HepG2 (cell line): Measurements from ENCODE around the gene ATXN1L. TPM values are rescaled to one million over a fixed set of nuclear protein-coding genes. Genes with fewer than 3 reads are reported as not detected.
A peak's percentile ranks its signal among the peaks of the same experiment; 100 is the strongest.

Experiments
- ATAC-seq: fragments of 200-7000 bp; cut with Tn5 transposase; 3 replicates; pipeline ENCODE4 v1.9.1; 2020; ENCODE audit warnings: mild to moderate bottlenecking, moderate library complexity
- BruUV-seq: library from RNA; stranded (reverse); fragments of 400-500 nt; replicated peaks from 2 replicates; lab custom pipeline; 2021; lab: Mats Ljungman, UMichigan
- CTCF ChIA-PET: fragments of 300-600 bp; formaldehyde crosslinking; extraction: SDS; loops from one replicate; lab custom pipeline; 2021; ENCODE audit warnings: low total read pairs, inconsistent platforms, low intra/inter-chr PET ratio; lab: Yijun Ruan, JAX
- POLR2A ChIA-PET: fragments of 350-600 bp; sonication (Branson Sonifier 250); formaldehyde crosslinking; loops from one replicate; lab custom pipeline; 2020; ENCODE audit warnings: antibody characterized with exemption, inconsistent platforms; lab: Yijun Ruan, JAX
- DNase-seq: peaks from one replicate; pipeline ENCODE4 v3.0.0-alpha.2; 2015; ENCODE audit warnings: low spot score
- FAIRE-seq: peaks from 3 replicates; lab custom pipeline; 2011; peaks lifted over from hg19 to GRCh38; lab: Jason Lieb, UNC
- H2AFZ ChIP-seq: one replicate; pipeline ENCODE4 v1.6.1; 2011; ENCODE audit warnings: low read length, inconsistent platforms
- H3K27ac ChIP-seq: fragments of 300-600 bp; 3 replicates; pipeline ENCODE4 v1.8.0; 2011; ENCODE audit warnings: mixed run types, mild to moderate bottlenecking, mixed read lengths, low read length, inconsistent platforms; ENCODE audit not compliant: insufficient read depth; ENCODE audit errors: extremely low read length
- H3K27me3 ChIP-seq, 2 experiments: fragments of 200-600 bp in 1 of 2; 2 replicates in 1 of 2; 3 replicates in 1 of 2; pipeline versions ENCODE4 v1.6.0 to v1.8.0; 2011; ENCODE audit warnings: low read length in 2 of 2, mild to moderate bottlenecking in 2 of 2, moderate library complexity in 2 of 2, inconsistent platforms in 1 of 2; ENCODE audit not compliant: insufficient read depth in 2 of 2, control insufficient read depth in 1 of 2
- H3K36me3 ChIP-seq, 2 experiments: fragments of 200-600 bp in 1 of 2; replicated peaks in 1 of 2; 2 replicates in 1 of 2; 3 replicates in 1 of 2; pipeline versions ENCODE4 v1.5.1 to v1.8.0; 2011; ENCODE audit warnings: low read length in 2 of 2, inconsistent platforms in 1 of 2; ENCODE audit not compliant: insufficient read depth in 2 of 2, control insufficient read depth in 1 of 2
- H3K4me1 ChIP-seq: 2 replicates; pipeline ENCODE4 v1.5.1; 2012; ENCODE audit warnings: low read length, inconsistent platforms; ENCODE audit not compliant: insufficient read depth
- H3K4me2 ChIP-seq: 2 replicates; pipeline ENCODE4 v1.6.0; 2011; ENCODE audit warnings: low read depth, low read length, inconsistent platforms
- H3K4me3 ChIP-seq, 3 experiments: fragments of 200-600 bp in 1 of 3; sonication (generic), shearing (Covaris generic) in 1 of 3; replicated peaks in 1 of 3; 2 replicates each; pipeline ENCODE4 v1.5.1; 2011 to 2016; ENCODE audit warnings: low read length in 3 of 3, inconsistent platforms in 2 of 3, low read depth in 2 of 3, mild to moderate bottlenecking in 2 of 3, control low read depth in 1 of 3, mixed read lengths in 1 of 3; ENCODE audit not compliant: insufficient read depth in 1 of 3
- H3K79me2 ChIP-seq: one replicate; pipeline ENCODE4 v1.6.1; 2011; ENCODE audit warnings: low read length, inconsistent platforms; ENCODE audit not compliant: insufficient read depth
- H3K9ac ChIP-seq: 2 replicates; pipeline ENCODE4 v1.6.0; 2011; ENCODE audit warnings: mild to moderate bottlenecking, low read depth, low read length, inconsistent platforms; ENCODE audit not compliant: insufficient read depth
- H3K9me3 ChIP-seq: 2 replicates; pipeline ENCODE4 v1.5.1; 2012; ENCODE audit warnings: mild to moderate bottlenecking, low read length
- H4K20me1 ChIP-seq: 2 replicates; pipeline ENCODE4 v1.6.0; 2011; ENCODE audit warnings: inconsistent platforms, mild to moderate bottlenecking, low read length, moderate library complexity; ENCODE audit not compliant: insufficient read depth
- ATF7 ChIP-seq, 2 experiments: fragments of 450-650 bp in 1 of 2; sonication (generic) in 1 of 2; formaldehyde crosslinking in 1 of 2; IDR thresholded peaks; 2 replicates each; pipeline versions ENCODE4 v1.4.0 to v1.6.1; 2016 to 2020; ENCODE audit warnings: antibody characterized with exemption in 1 of 2, mild to moderate bottlenecking in 1 of 2, missing genetic modification reagents in 1 of 2
- CAMTA2 ChIP-seq: sonication (generic); formaldehyde crosslinking; IDR thresholded peaks from 2 replicates; pipeline ENCODE4 v1.4.0; 2020; ENCODE audit warnings: mild to moderate bottlenecking, missing genetic modification reagents, borderline replicate concordance
- WGBS: methylation state at CpG from one replicate; pipeline ENCODE4 v1.1.6; 2017; ENCODE audit warnings: low lambda C conversion rate; 5-methylcytosine and 5-hydroxymethylcytosine counted together
- in situ Hi-C: cut with HindIII; loops from 2 replicates; pipeline ENCODE4 v1.10.0; 2017; ENCODE audit warnings: low pct_unique_long_range_greater_than_20kb; ENCODE audit not compliant: extremely low pct_ligation_motif_present
- intact Hi-C: fragments of 100-400 bp; cut with micrococcal nuclease; formaldehyde crosslinking; loops from one replicate; pipeline ENCODE4 v1.10.0; 2022; ENCODE audit not compliant: unreplicated experiment
- polyA plus RNA-seq, 8 experiments: library from polyadenylated mRNA; depleted of rRNA in 3 of 8; stranded (reverse) in 7 of 8; unstranded in 1 of 8; fragments of >200 nt; fragmentation: Illumina TruSeq in 4 of 8; extraction: Trizol in 4 of 8; gene quantifications; 2 replicates each; pipeline versions ENCODE4 v1.2.1 to v1.2.3, GENCODE V29; 2011 to 2016; ENCODE audit warnings: low read depth in 4 of 8, missing spikeins in 1 of 8, mixed read lengths in 1 of 8; ENCODE audit not compliant: insufficient read depth in 1 of 8
- total RNA-seq, 5 experiments: library from RNA; depleted of rRNA; stranded (reverse); fragments of >200 nt; fragmentation: Illumina TruSeq; extraction: Trizol; gene quantifications; 2 replicates each; pipeline ENCODE4 v1.2.3, GENCODE V29; 2016; ENCODE audit warnings: low read depth in 1 of 5
- TF ChIP-seq, protein P1 (sequence below): sonication (generic); formaldehyde crosslinking; IDR thresholded peaks from 2 replicates; pipeline ENCODE4 v1.4.0; 2020; ENCODE audit warnings: missing genetic modification reagents

Gene ATXN1L
- total and polyA plus RNA-seq, 2 of the 13 experiments (the other 11 are each of a cell fraction or from before 2014, with no cell fraction given): 20.0 to 22.4 TPM

DNA sequence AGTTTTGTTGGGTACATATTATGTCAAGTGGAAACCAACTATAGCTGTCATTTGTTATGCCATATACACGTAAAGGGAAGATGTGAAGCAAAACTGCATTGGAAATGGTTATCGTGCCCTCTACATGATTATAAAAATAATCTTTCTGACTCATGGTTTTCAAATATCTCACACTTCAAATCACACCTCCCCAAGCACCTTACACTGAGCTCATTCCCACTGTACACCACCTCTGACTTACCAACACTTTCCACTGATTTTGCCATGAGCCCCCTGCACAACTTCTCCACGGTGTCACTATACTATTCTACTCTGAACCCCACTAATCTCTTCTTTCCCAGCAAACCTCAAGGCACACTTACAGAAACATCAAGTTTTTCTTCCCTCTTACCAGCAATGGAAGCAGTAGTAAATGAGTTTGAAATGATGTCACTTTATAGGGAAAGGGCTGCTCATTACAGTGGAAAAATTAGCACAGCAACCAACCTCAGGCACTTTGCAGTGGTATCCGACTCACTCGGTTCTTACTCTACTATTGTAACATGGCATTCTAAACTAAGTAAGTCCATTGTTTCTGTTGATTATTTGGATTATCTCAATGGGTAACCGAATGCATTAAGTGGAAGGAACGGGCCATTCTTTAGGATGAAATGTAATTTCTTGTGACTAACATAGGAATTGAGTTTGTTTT lies 19.5 kb downstream of the ATXN1L start:
- Histone ChIP-seq H3K4me1 (no peaks in the 10 kb centered on the region), H2AFZ (no peak overlapping the region), H3K36me3 (peaks cover 22 to 55% of the 10 kb centered on the region in 2 experiments), H3K4me2 (no peak overlapping the region), H3K79me2 (no peaks in the 10 kb centered on the region), H3K27me3 (no peaks in the 10 kb centered on the region), H3K27ac (no peak overlapping the region), H3K9me3 (no peaks in the 10 kb centered on the region), H4K20me1 (no peaks in the 10 kb centered on the region), H3K4me3 (no peak overlapping the region), H3K9ac (no peak overlapping the region)
- POLR2A ChIA-PET: no interaction called here
- BruUV-seq: no TSS peak
- DNase-seq: no peak
- WGBS: 94% methylated on average over 7 of the region's 7 CpGs
- CTCF ChIA-PET: no interaction called here
- in situ Hi-C loops: no loop called here
- ATAC-seq: no peak
- intact Hi-C loops: no loop called here
- TF ChIP-seq ATF7 (IDR thresholded peaks at IDR 0.05) (peak; percentile 48), ATF7 (CRISPR knock-in tag; IDR thresholded peaks at IDR 0.05) (no peak), CAMTA2 (no peak)
- TF ChIP-seq, protein P1, sequence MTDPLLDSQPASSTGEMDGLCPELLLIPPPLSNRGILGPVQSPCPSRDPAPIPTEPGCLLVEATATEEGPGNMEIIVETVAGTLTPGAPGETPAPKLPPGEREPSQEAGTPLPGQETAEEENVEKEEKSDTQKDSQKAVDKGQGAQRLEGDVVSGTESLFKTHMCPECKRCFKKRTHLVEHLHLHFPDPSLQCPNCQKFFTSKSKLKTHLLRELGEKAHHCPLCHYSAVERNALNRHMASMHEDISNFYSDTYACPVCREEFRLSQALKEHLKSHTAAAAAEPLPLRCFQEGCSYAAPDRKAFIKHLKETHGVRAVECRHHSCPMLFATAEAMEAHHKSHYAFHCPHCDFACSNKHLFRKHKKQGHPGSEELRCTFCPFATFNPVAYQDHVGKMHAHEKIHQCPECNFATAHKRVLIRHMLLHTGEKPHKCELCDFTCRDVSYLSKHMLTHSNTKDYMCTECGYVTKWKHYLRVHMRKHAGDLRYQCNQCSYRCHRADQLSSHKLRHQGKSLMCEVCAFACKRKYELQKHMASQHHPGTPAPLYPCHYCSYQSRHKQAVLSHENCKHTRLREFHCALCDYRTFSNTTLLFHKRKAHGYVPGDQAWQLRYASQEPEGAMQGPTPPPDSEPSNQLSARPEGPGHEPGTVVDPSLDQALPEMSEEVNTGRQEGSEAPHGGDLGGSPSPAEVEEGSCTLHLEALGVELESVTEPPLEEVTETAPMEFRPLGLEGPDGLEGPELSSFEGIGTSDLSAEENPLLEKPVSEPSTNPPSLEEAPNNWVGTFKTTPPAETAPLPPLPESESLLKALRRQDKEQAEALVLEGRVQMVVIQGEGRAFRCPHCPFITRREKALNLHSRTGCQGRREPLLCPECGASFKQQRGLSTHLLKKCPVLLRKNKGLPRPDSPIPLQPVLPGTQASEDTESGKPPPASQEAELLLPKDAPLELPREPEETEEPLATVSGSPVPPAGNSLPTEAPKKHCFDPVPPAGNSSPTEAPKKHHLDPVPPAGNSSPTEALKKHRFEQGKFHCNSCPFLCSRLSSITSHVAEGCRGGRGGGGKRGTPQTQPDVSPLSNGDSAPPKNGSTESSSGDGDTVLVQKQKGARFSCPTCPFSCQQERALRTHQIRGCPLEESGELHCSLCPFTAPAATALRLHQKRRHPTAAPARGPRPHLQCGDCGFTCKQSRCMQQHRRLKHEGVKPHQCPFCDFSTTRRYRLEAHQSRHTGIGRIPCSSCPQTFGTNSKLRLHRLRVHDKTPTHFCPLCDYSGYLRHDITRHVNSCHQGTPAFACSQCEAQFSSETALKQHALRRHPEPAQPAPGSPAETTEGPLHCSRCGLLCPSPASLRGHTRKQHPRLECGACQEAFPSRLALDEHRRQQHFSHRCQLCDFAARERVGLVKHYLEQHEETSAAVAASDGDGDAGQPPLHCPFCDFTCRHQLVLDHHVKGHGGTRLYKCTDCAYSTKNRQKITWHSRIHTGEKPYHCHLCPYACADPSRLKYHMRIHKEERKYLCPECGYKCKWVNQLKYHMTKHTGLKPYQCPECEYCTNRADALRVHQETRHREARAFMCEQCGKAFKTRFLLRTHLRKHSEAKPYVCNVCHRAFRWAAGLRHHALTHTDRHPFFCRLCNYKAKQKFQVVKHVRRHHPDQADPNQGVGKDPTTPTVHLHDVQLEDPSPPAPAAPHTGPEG (CRISPR knock-in tag): no peak
- no peak for FAIRE-seq
